ENCODE measurements around the gene CALML4. TPM values are rescaled to one million over a fixed set of nuclear protein-coding genes. Genes with fewer than 3 reads are reported as not detected.
"Not testable (repeated sequence)": the region's sequence is repeated elsewhere in the genome, so short reads cannot be mapped to it uniquely, and the experiment has no call there.

Gene CALML4
- total and polyA plus RNA-seq, 4 experiments from 2014 or later = 0.79 to 5.1 (median 2.3) TPM

DNA sequence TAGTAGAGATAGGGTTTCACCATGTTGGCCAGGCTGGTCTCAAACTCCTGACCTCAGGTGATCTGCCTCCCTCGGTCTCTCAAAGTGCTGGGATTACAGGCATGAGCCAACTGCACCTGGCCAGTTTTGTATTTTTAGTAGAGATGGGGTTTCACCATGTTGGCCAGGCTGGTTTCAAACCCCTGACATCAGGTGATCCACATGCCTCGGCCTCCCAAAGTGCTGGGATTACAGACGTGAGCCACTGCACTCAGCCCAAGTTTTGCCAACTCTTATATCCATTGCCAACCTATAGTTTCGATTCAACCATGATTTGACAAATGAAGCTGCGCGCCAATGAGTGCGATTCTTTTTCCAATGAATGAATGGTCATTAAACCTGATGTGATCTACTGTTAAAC, 2.1 kb downstream of the CALML4 start:
- intact Hi-C loops (cut with micrococcal nuclease); H3K4me3 Mint-ChIP-seq; DNase-seq; H3K9me3 Mint-ChIP-seq; H3K9me3 ChIP-seq (ENCODE audit: control insufficient read depth in 1 of 2, low read length in 2 of 2); H3K36me3 ChIP-seq (ENCODE audit: insufficient read depth, low read length); CTCF ChIA-PET (ENCODE audit: partially characterized antibody); H3K36me3 Mint-ChIP-seq; H3K27me3 ChIP-seq (ENCODE audit: insufficient read depth, low read length); H3K27me3 Mint-ChIP-seq; H3K27ac Mint-ChIP-seq; H3K4me3 ChIP-seq (ENCODE audit: low read length in 2 of 2); H3K4me1 ChIP-seq (ENCODE audit: insufficient read depth, low read length); H3K27ac ChIP-seq (ENCODE audit: low read depth, low read length); POLR2A ChIA-PET (ENCODE audit: partially characterized antibody): not testable (repeated sequence)
- H3K4me1 Mint-ChIP-seq = peaks cover 3 to 13% (median 7%) of the 10 kb centered on the region in 4 donors

DNA sequence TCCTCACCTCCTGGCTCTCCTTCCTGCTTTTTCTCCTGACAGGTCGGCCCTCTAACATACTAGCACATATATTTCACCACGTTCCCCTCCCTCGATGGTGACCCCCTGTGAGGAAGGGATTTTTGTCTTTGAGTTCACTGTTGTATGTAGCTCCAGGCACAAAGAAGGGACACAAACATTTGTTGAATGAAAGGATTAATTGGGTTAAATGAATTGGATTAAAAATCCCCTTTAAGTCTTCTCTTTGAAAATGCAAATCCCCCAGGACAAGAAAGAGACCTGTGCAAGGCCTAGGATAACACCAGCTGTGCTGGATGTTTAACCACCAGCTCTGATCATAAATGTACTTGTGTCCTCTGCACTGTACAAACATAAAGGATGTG, 3.3 kb downstream of the CALML4 start:
- Histone ChIP-seq H3K9me3 (ENCODE audit: control insufficient read depth in 1 of 2, low read length in 2 of 2) (no peaks in the 10 kb centered on the region), H3K4me3 (ENCODE audit: low read length in 2 of 2) (no peak overlapping the region), H3K27me3 (ENCODE audit: insufficient read depth, low read length) (no peaks in the 10 kb centered on the region), H3K36me3 (ENCODE audit: insufficient read depth, low read length) (no peaks in the 10 kb centered on the region), H3K27ac (ENCODE audit: low read depth, low read length) (no peak overlapping the region), H3K4me1 (ENCODE audit: insufficient read depth, low read length) (peaks cover 3% of the 10 kb centered on the region)
- ChIA-PET POLR2A (ENCODE audit: partially characterized antibody) (no interaction called here), CTCF (ENCODE audit: partially characterized antibody) (no interaction called here)
- no peak overlapping the region for H3K4me3 Mint-ChIP-seq
- intact Hi-C loops (cut with micrococcal nuclease) = no loop called here
- peak overlapping the region in 3 of 7 donors; percentile 28 to 42 (median 36) for H3K27ac Mint-ChIP-seq
- no peak for DNase-seq
- no peaks in the 10 kb centered on the region for H3K36me3 Mint-ChIP-seq
- H3K4me1 Mint-ChIP-seq = peaks cover 3 to 7% (median 5%) of the 10 kb centered on the region in 4 donors
- H3K27me3 Mint-ChIP-seq = no peaks in the 10 kb centered on the region
- no peaks in the 10 kb centered on the region for H3K9me3 Mint-ChIP-seq

DNA sequence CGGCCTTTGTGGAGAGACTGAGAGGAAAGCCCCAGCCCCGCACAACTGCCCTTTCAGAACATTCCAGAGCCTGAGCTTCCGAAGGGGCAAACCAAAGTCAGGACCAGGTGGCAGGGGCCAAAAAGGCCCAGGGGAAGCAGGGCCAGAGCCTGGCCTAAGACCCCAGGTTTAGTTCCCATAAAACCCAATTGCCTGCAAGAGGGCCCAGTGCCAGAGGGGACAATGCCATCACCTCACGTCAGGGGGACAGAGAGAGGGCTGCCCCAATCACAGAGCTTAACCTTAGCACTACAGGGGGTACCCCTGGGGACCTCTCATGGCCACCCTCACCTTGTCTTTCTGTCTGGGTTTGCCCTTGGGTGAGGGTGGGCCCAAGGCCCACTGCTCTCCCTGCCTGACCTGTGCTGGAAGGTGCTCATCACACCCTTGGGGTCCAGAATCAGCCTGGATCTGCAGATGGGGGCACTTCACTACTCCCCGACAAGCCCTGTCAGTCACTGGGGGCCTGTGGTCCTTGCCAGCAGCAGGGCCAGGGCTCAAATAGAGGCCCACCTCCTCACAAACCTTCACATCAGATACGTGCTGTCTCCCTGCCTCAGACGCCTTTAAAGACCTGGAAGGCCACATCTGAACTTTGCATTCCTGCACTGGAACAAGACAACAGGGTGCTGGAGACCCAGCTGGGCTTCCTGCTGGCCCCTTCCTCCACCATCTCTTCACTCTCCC, 3.8 kb downstream of the CALML4 start:
- Histone ChIP-seq H3K4me1 (ENCODE audit: insufficient read depth, low read length) (peaks cover 3% of the 10 kb centered on the region), H3K36me3 (ENCODE audit: insufficient read depth, low read length) (no peaks in the 10 kb centered on the region), H3K4me3 (ENCODE audit: low read length in 2 of 2) (no peak overlapping the region), H3K9me3 (ENCODE audit: control insufficient read depth in 1 of 2, low read length in 2 of 2) (no peaks in the 10 kb centered on the region), H3K27ac (ENCODE audit: low read depth, low read length) (no peak overlapping the region), H3K27me3 (ENCODE audit: insufficient read depth, low read length) (no peaks in the 10 kb centered on the region)
- intact Hi-C loops (cut with micrococcal nuclease) = no loop called here
- no peak overlapping the region for H3K4me3 Mint-ChIP-seq
- ChIA-PET POLR2A (ENCODE audit: partially characterized antibody) (no interaction called here), CTCF (ENCODE audit: partially characterized antibody) (no interaction called here)
- peaks cover 3 to 5% (median 4%) of the 10 kb centered on the region in 4 donors for H3K4me1 Mint-ChIP-seq
- no peaks in the 10 kb centered on the region for H3K27me3 Mint-ChIP-seq
- DNase-seq = no peak
- no peaks in the 10 kb centered on the region for H3K9me3 Mint-ChIP-seq
- H3K36me3 Mint-ChIP-seq = no peaks in the 10 kb centered on the region
- peak overlapping the region in 4 of 7 donors; percentile 28 to 52 (median 39) for H3K27ac Mint-ChIP-seq

- intact Hi-C loops (cut with micrococcal nuclease) = no loop called here
- H3K36me3 ChIP-seq (ENCODE audit: insufficient read depth, low read length) = no peaks in the 10 kb centered on the region
- H3K4me3 ChIP-seq (ENCODE audit: low read length in 2 of 2) = no peak overlapping the region
- H3K4me3 Mint-ChIP-seq = no peak overlapping the region
- H3K4me1 ChIP-seq (ENCODE audit: insufficient read depth, low read length) = peaks cover 3% of the 10 kb centered on the region
- no peaks in the 10 kb centered on the region for H3K9me3 ChIP-seq (ENCODE audit: control insufficient read depth in 1 of 2, low read length in 2 of 2)
- ChIA-PET CTCF (ENCODE audit: partially characterized antibody) (no interaction called here), POLR2A (ENCODE audit: partially characterized antibody) (no interaction called here)
- no peaks in the 10 kb centered on the region for H3K36me3 Mint-ChIP-seq
- peak overlapping the region in 2 of 7 donors; percentile 1 to 15 for H3K27ac Mint-ChIP-seq
- H3K27me3 ChIP-seq (ENCODE audit: insufficient read depth, low read length) = no peaks in the 10 kb centered on the region
- DNase-seq = no peak
- H3K9me3 Mint-ChIP-seq = no peaks in the 10 kb centered on the region
- H3K27me3 Mint-ChIP-seq = no peaks in the 10 kb centered on the region
- H3K4me1 Mint-ChIP-seq = peaks cover 0 to 3% (median under 1%) of the 10 kb centered on the region in 4 donors
- H3K27ac ChIP-seq (ENCODE audit: low read depth, low read length) = no peak overlapping the region
These were observed 4.9 kb downstream of the CALML4 start for GRCh38 chr15:68200016-68200861.

GRCh38 chr15:68199340-68199739, 5.8 kb downstream of the CALML4 start:
- no peak overlapping the region for H3K4me3 ChIP-seq (ENCODE audit: low read length in 2 of 2)
- POLR2A ChIA-PET (ENCODE audit: partially characterized antibody) = no interaction called here
- no peaks in the 10 kb centered on the region for H3K4me1 ChIP-seq (ENCODE audit: insufficient read depth, low read length)
- H3K27ac ChIP-seq (ENCODE audit: low read depth, low read length) = no peak overlapping the region
- no peaks in the 10 kb centered on the region for H3K9me3 ChIP-seq (ENCODE audit: control insufficient read depth in 1 of 2, low read length in 2 of 2)
- DNase-seq = no peak
- no peaks in the 10 kb centered on the region for H3K9me3 Mint-ChIP-seq
- H3K27me3 Mint-ChIP-seq = no peaks in the 10 kb centered on the region
- intact Hi-C loops (cut with micrococcal nuclease) = no loop called here
- no peaks in the 10 kb centered on the region for H3K27me3 ChIP-seq (ENCODE audit: insufficient read depth, low read length)
- CTCF ChIA-PET (ENCODE audit: partially characterized antibody) = no interaction called here
- peak overlapping the region in 2 of 7 donors; percentile 30 to 36 for H3K27ac Mint-ChIP-seq
- H3K36me3 Mint-ChIP-seq = no peaks in the 10 kb centered on the region
- H3K4me3 Mint-ChIP-seq = no peak overlapping the region
- H3K36me3 ChIP-seq (ENCODE audit: insufficient read depth, low read length) = no peaks in the 10 kb centered on the region
- H3K4me1 Mint-ChIP-seq = peaks cover 0 to 3% (median under 1%) of the 10 kb centered on the region in 4 donors

DNA sequence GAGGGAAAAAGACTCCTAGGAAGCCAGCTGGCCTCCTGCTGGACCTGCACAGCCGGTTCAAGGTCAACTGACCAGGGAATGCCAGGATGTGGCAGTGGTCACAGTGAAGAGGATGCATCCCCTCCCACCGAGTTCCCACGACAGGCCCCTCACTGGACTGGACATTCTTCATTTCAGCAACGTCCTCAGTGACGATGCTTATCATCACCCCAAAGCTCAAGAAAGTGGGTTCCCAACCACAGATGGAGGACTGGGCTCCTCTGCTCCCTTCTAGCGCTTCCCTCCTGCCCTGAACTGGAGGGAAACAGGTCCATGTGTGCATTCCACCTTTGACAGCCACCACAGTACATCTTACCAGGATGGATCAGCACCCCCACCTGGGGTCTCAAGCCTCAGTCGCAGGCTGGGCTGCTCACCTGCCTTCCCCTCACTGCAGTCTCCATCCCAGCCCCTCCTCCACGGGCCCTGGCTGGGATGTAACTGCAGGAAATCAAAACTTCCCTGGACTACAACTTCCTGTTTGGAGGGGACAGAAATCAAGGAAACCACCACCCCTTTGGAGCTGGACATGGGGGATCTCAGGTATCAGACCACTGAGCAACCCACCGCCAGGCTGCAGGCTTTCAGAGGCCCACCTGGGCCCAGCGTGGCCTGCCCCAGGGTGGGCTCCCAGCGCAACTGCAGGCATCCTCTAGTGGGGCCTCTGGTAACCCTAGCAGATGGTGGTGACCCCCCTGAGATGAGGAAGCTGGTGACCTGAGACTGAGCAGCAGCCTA, 7.3 kb downstream of the CALML4 start:
- Mint-ChIP-seq H3K9me3 (no peaks in the 10 kb centered on the region), H3K4me1 (peaks cover 0 to 3% (median under 1%) of the 10 kb centered on the region in 4 donors), H3K36me3 (peaks cover 10 to 11% of the 10 kb centered on the region in 2 donors), H3K27ac (peak overlapping the region in 5 of 7 donors; percentile 27 to 86 (median 57)), H3K4me3 (no peak overlapping the region), H3K27me3 (no peaks in the 10 kb centered on the region)
- CTCF ChIA-PET (ENCODE audit: partially characterized antibody) = interaction anchor here (1.7 kb wide), 1 partner anchor 13 kb away, joined by 3 read pairs; no protein-coding TSS in a partner anchor
- DNase-seq = no peak
- H3K9me3 ChIP-seq (ENCODE audit: control insufficient read depth in 1 of 2, low read length in 2 of 2) = no peaks in the 10 kb centered on the region
- H3K27ac ChIP-seq (ENCODE audit: low read depth, low read length) = no peak overlapping the region
- intact Hi-C loops (cut with micrococcal nuclease) = no loop called here
- no peaks in the 10 kb centered on the region for H3K27me3 ChIP-seq (ENCODE audit: insufficient read depth, low read length)
- H3K36me3 ChIP-seq (ENCODE audit: insufficient read depth, low read length) = no peaks in the 10 kb centered on the region
- H3K4me3 ChIP-seq (ENCODE audit: low read length in 2 of 2) = no peak overlapping the region
- POLR2A ChIA-PET (ENCODE audit: partially characterized antibody) = no interaction called here
- no peaks in the 10 kb centered on the region for H3K4me1 ChIP-seq (ENCODE audit: insufficient read depth, low read length)

DNA sequence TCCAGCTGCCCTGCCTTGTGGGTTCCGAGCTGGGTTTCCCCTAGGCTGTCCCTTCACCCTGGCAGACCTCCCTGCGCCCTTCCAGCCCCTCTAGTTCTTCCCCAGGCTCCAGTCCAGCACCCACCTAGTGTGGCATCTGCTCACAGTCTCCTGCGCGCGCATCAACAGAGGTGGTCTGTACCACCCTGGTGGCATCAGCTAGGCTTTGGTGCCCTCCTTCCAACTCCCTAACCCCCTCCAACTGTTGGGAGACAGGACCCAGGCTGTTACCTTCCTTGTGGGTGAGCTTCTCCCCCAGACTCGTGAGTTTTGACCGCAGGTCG, 8.0 kb downstream of the CALML4 start:
- no peaks in the 10 kb centered on the region for H3K4me1 ChIP-seq (ENCODE audit: insufficient read depth, low read length)
- H3K4me3 ChIP-seq (ENCODE audit: low read length in 2 of 2) = no peak overlapping the region
- CTCF ChIA-PET (ENCODE audit: partially characterized antibody) = interaction anchor here (1.7 kb wide), 1 partner anchor 14 kb away, joined by 3 read pairs; no protein-coding TSS in a partner anchor
- Mint-ChIP-seq H3K36me3 (peaks cover 10 to 17% of the 10 kb centered on the region in 2 donors), H3K27me3 (no peaks in the 10 kb centered on the region), H3K4me3 (no peak overlapping the region), H3K9me3 (no peaks in the 10 kb centered on the region), H3K4me1 (peaks cover 0 to 3% (median under 1%) of the 10 kb centered on the region in 4 donors), H3K27ac (peak overlapping the region in 2 of 7 donors; percentile 27 to 57)
- intact Hi-C loops (cut with micrococcal nuclease) = no loop called here
- H3K27ac ChIP-seq (ENCODE audit: low read depth, low read length) = no peak overlapping the region
- no peaks in the 10 kb centered on the region for H3K36me3 ChIP-seq (ENCODE audit: insufficient read depth, low read length)
- H3K9me3 ChIP-seq (ENCODE audit: control insufficient read depth in 1 of 2, low read length in 2 of 2) = no peaks in the 10 kb centered on the region
- H3K27me3 ChIP-seq (ENCODE audit: insufficient read depth, low read length) = no peaks in the 10 kb centered on the region
- POLR2A ChIA-PET (ENCODE audit: partially characterized antibody) = no interaction called here
- no peak for DNase-seq
